Muscle layer of colon (tissue), 2 donors: Measurements from ENCODE around the gene FGD4.

Source experiments
- H3K27ac ChIP-seq: one replicate; pipeline ENCODE4 v1.7.0; 2013; ENCODE audit warnings: low read depth, mild to moderate bottlenecking, low read length, moderate library complexity
- H3K27me3 ChIP-seq, 2 donors: one replicate each; pipeline ENCODE4 v1.7.0; 2013; ENCODE audit warnings: low read length in 2 of 2, mild to moderate bottlenecking in 2 of 2; ENCODE audit not compliant: insufficient read depth in 2 of 2, control insufficient read depth in 1 of 2
- H3K36me3 ChIP-seq: one replicate; pipeline ENCODE4 v1.7.0; 2013; ENCODE audit warnings: mild to moderate bottlenecking, low read length; ENCODE audit not compliant: insufficient read depth
- H3K4me1 ChIP-seq: one replicate; pipeline ENCODE4 v1.7.0; 2013; ENCODE audit warnings: mild to moderate bottlenecking, low read length; ENCODE audit not compliant: insufficient read depth
- H3K4me3 ChIP-seq, 2 donors: one replicate each; pipeline ENCODE4 v1.7.0; 2013; ENCODE audit warnings: low read length in 2 of 2, low read depth in 1 of 2, mild to moderate bottlenecking in 1 of 2, moderate library complexity in 1 of 2
- H3K9ac ChIP-seq: one replicate; pipeline ENCODE4 v1.7.0; 2013; ENCODE audit warnings: low read length
- H3K9me3 ChIP-seq: one replicate; pipeline ENCODE4 v1.7.0; 2013; ENCODE audit warnings: mild to moderate bottlenecking, low read length
- donor health status: abdominal sarcoma.
- donor health status: Adenocarcinoma of cecum.

FGD4 gene

DNA sequence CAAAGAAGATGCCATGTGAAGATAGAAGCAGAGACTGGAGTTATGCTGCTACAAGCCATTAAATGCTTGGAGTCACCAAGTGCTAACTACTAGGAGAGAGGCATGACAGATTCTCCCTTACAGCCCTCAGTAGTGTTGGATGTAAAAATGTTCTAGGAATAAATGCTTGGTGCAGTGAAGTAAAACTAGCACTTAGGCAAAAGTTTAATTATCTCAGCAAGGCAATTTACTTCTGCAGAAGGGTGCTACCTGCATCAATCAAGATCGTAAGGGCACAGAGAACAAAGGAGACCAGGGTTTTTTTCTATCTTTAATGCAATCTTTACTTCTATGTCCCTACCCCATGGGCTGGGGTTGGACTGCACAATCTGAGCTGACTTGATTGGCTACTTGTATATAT lies 270.2 kb downstream of the FGD4 start:
- Histone ChIP-seq H3K27me3 (no peaks in the 10 kb centered on the region), H3K27ac (no peak overlapping the region), H3K9me3 (no peaks in the 10 kb centered on the region), H3K9ac (no peak overlapping the region), H3K36me3 (no peaks in the 10 kb centered on the region), H3K4me1 (no peaks in the 10 kb centered on the region), H3K4me3 (no peak overlapping the region)

DNA sequence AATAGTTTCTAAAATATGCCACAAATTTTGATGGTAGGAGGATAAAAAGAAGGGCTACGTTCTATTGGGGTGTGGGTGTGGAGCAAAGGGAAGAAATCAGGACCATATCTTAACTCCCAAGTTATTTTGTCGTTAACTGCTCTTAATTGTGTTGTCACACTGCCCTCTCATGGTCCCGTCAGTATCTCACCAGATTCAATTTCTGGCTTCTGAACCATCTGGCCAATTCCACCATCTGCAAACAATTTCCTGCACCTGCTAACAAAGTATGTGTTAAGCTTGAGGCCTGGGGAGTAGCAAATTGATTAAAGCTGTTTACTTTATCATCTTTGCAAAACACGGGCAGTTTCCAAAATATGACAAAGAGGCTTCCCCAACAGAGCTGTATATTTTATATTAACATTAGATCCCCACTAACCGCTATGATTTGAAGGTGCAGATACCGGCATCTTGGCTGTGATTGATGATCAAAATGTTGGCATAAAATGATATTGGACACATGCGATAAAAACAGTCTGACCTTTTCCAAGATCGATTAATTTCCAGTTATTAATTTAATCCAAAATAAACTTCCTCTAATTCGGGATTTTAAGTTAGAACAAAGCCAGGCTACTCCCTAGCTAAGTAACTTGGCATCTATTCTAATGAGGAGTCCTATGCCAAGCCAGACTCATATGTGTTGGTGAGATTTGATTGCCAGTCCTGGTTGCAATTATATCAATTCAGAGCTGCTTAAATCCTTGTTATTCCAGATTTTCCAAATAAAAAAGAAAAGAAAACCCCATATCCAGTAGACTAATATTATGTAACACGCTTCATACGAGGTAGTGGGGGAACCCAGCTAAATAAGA lies 272.8 kb downstream of the FGD4 start:
- no peak overlapping the region for H3K27ac ChIP-seq
- H3K4me1 ChIP-seq: no peaks in the 10 kb centered on the region
- no peaks in the 10 kb centered on the region for H3K27me3 ChIP-seq
- H3K4me3 ChIP-seq: no peak overlapping the region
- H3K9ac ChIP-seq: no peak overlapping the region
- H3K36me3 ChIP-seq: no peaks in the 10 kb centered on the region
- no peaks in the 10 kb centered on the region for H3K9me3 ChIP-seq

DNA sequence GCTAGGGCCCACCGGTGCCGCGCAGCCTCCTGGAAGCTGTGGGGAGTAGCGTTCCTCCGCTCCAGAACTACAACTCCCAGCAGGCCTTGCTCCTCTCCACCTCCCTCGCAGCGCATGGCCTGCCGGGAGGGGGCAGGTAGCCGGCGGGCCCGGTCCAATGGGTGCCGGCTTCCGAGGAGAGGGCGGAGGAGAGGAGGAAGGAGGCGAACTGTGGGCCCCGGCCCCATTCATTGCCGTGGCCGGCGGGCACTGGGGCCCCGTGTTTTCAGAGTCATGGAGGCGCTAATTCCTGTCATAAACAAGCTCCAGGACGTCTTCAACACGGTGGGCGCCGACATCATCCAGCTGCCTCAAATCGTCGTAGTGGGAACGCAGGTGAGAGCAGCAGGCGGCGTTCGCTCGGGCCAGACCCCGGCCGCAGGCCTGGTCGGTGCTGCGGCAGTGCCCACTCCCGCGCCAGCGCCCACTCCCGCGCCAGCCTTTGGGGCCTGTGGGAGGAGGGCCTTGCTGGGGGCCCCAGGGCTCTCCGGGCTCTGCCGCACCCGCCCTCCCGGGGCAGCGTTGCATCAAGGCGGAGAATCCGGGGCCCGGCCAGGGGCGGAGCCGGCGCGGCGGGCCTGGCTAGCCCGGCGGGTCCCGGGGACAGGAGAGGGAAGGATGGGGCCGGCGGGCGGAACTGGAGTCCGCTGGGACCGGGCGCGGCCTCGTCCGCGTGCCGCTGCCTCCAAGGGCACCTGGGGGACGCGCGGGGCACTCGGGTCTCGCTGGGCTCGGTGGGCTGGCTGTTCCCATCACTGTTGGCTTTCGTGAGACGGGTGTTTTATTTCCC lies 279.9 kb downstream of the FGD4 start, which contains the start of gene DNM1L:
Gene DNM1L, plus strand, starts transcription at position 211 of the 829 bp plus-strand sequence. Its CDS starts 63 bp downstream, at position 274.
- Histone ChIP-seq H3K27me3 (no peaks in the 10 kb centered on the region), H3K36me3 (no peaks in the 10 kb centered on the region), H3K27ac (peak within 1 kb of the TSS; percentile 96), H3K9me3 (no peaks in the 10 kb centered on the region), H3K4me3 (peak within 1 kb of the TSS; percentile 79 to 81), H3K4me1 (peaks cover 10% of the 10 kb centered on the region), H3K9ac (peak within 1 kb of the TSS; percentile 84)

DNA sequence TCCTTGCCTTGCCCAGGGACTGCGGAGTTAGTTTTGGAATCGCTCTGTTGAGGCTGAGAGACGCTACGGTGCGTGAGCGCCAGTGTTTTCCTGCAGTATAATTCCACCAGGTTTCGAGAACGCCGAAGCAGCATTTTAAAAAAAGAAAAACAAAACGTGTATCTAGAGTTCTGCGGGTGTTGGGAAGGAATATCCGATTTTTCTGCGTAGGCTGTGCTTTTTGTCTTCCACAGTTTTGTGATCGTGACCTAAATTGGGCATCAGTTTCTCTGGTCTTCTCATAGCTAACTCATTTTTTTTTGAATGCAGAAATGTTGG lies 280.5 kb downstream of the FGD4 start:
- peaks cover 10% of the 10 kb centered on the region for H3K4me1 ChIP-seq
- peak overlapping the region; percentile 79 to 81 for H3K4me3 ChIP-seq
- peak overlapping the region; percentile 96 for H3K27ac ChIP-seq
- no peaks in the 10 kb centered on the region for H3K27me3 ChIP-seq
- peak overlapping the region; percentile 84 for H3K9ac ChIP-seq
- H3K9me3 ChIP-seq: no peaks in the 10 kb centered on the region
- no peaks in the 10 kb centered on the region for H3K36me3 ChIP-seq

DNA sequence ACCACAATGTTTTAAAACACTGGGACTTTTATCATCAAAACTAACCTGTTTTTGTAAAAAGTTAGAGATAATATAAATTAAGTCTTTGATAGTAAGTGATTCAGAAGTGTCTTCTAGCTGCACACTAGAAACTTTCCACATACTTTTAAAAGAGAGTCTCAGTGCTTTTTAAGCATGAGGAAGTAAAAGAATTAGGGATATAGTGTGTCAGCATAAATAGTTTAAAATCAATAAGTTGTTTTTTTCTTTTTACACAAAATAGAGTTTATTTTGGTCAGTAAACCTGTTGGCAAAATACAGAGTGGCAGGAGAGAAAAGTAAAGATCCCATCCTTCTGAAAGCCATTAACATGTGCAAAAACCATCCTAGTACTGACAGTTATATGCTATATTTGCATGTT lies 281.4 kb downstream of the FGD4 start:
- no peaks in the 10 kb centered on the region for H3K9me3 ChIP-seq
- peaks cover 10% of the 10 kb centered on the region for H3K4me1 ChIP-seq
- H3K9ac ChIP-seq: peak overlapping the region; percentile 84
- H3K36me3 ChIP-seq: no peaks in the 10 kb centered on the region
- H3K27me3 ChIP-seq: no peaks in the 10 kb centered on the region
- peak overlapping the region; percentile 96 for H3K27ac ChIP-seq
- peak overlapping the region in 1 of 2 donors; percentile 79 for H3K4me3 ChIP-seq

DNA sequence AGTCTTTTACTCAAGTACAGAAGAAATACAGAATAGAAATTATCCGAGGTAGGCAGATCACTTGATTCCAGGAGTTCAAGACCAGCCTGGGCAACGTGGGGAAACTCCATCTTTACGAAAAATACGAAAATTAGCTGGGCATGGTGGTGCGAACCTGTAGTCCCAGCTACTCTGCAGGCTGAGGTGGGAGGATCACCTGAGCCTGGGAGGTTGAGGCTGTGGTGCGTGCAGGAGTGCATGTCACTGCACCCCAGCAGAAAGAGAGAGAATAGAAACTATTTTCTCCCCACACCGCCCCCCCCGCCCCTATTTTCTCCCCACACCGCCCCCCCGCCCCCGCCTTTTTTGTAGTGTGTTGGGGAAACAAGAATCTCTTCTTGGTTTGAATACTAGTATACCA lies 281.9 kb downstream of the FGD4 start:
- peaks cover 10% of the 10 kb centered on the region for H3K4me1 ChIP-seq
- H3K9ac ChIP-seq: no peak overlapping the region
- peak overlapping the region; percentile 30 for H3K27ac ChIP-seq
- H3K9me3 ChIP-seq: no peaks in the 10 kb centered on the region
- no peak overlapping the region for H3K4me3 ChIP-seq
- no peaks in the 10 kb centered on the region for H3K36me3 ChIP-seq
- no peaks in the 10 kb centered on the region for H3K27me3 ChIP-seq

DNA sequence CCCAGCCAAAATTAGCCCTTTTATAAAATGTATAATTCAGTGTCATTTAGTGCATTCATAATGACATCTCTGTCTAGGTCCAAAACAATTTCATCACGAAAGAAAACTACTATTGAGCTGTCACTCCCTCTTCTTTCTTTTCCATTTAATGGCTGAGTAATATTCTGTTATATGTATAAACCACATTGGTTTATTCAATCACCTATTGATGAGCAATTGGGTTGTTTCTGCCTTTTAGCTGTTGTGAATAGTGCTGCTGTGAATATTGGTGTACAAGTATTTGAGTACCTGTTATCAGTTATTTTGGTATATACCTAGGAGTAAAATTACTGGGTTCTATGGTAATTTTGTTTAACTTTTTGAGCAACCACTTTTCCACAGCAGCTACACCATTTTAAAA lies 287.0 kb downstream of the FGD4 start:
- H3K9ac ChIP-seq: no peak overlapping the region
- H3K27me3 ChIP-seq: no peaks in the 10 kb centered on the region
- no peaks in the 10 kb centered on the region for H3K4me1 ChIP-seq
- no peaks in the 10 kb centered on the region for H3K9me3 ChIP-seq
- no peak overlapping the region for H3K27ac ChIP-seq
- H3K36me3 ChIP-seq: no peaks in the 10 kb centered on the region
- no peak overlapping the region for H3K4me3 ChIP-seq

DNA sequence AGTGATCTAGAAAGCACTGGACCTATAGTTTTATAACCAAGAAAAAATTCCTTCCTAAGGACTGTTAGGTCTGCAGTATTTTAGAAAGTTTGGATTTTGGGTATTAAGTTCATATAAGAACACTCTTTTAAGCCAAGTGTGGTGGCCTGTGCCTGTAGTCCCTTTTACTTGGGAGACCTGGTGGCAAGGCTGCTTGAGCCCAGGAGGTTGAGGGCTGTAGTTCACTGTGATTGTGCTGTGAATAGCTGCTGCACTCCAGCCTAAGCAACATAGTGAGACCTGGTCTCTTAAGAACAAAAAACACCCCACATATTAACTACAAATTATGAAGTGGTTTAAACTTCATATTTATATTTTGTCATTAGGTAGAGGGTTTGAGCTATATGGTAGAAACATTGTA lies 289.4 kb downstream of the FGD4 start:
- H3K27me3 ChIP-seq: no peaks in the 10 kb centered on the region
- no peaks in the 10 kb centered on the region for H3K9me3 ChIP-seq
- no peaks in the 10 kb centered on the region for H3K4me1 ChIP-seq
- H3K9ac ChIP-seq: no peak overlapping the region
- H3K4me3 ChIP-seq: no peak overlapping the region
- H3K27ac ChIP-seq: no peak overlapping the region
- no peaks in the 10 kb centered on the region for H3K36me3 ChIP-seq

DNA sequence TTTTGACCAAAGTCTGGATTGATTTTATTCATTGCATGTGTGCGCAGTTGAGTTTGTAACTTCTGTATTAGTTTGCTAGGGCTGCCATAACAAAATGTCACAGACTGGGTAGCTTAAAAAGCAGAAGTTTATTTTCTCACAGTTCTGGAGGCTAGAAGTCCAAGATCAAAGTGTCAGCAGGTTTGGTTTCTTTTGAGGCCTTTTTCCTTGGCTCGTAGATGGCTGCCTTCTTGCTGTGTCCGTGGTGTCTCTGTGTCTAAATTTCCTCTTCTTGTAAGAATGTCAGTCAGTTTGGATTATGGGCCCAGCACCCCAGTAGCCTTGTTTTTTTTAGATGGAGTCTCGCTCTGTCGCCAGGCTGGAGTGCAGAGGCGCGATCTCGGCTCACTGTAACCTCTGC lies 291.6 kb downstream of the FGD4 start:
- Histone ChIP-seq H3K27ac (no peak overlapping the region), H3K4me3 (no peak overlapping the region), H3K9ac (no peak overlapping the region), H3K27me3 (no peaks in the 10 kb centered on the region), H3K4me1 (no peaks in the 10 kb centered on the region), H3K36me3 (peaks cover 4% of the 10 kb centered on the region), H3K9me3 (no peaks in the 10 kb centered on the region)

DNA sequence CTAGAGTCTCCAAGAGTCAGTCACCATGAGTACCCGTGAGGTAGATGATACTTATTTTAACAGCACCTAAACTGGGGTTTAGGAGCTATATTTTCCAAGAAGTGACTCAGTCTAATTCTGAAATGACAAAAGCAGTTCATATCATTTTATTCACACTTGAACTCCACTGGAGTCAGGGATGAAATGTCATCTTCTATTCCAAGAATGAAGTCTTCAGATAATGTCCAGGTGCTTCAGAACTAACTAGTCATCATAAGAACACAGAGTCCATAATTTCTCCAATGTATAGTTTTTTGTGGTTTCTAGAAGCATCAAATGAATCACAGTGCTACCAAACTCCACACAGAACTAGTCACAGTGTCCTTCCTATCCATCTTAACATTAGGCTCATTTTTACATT lies 293.0 kb downstream of the FGD4 start:
- H3K4me3 ChIP-seq: no peak overlapping the region
- H3K27me3 ChIP-seq: no peaks in the 10 kb centered on the region
- H3K4me1 ChIP-seq: no peaks in the 10 kb centered on the region
- no peak overlapping the region for H3K27ac ChIP-seq
- H3K36me3 ChIP-seq: peaks cover 4% of the 10 kb centered on the region
- H3K9me3 ChIP-seq: no peaks in the 10 kb centered on the region
- H3K9ac ChIP-seq: no peak overlapping the region

DNA sequence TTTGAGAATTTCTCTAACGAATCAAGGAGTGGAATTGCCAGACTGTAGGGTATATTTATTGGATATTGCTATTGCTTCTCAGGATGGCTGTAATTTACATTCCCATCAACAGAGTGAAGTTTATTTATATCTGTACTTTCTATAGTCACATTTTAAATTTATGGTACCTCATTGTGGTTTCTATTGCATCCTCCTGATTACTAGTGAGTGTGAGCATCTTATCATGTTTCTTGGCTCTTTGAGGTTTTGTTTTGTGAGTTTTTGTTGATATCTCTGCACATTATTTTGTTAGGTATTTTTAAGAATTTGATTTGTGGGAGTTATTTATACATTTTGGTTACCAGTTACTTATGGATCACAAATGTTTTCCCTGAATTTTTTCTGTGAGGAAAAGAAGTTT lies 293.7 kb downstream of the FGD4 start:
- Histone ChIP-seq H3K27ac (no peak overlapping the region), H3K4me3 (no peak overlapping the region)

More for the DNA sequence above, 293.7 kb downstream of the FGD4 start:
- no peaks in the 10 kb centered on the region for H3K9me3 ChIP-seq
- no peak overlapping the region for H3K9ac ChIP-seq
- no peaks in the 10 kb centered on the region for H3K27me3 ChIP-seq
- peaks cover 4% of the 10 kb centered on the region for H3K36me3 ChIP-seq
- H3K4me1 ChIP-seq: no peaks in the 10 kb centered on the region
